Measurements from ENCODE around the gene APP.

GRCh38 chr21:26011292-26011940 lies 159.2 kb downstream of the APP start:
- no peak for TF ChIP-seq CTCF (IDR thresholded peaks at IDR 0.05; ENCODE audit: poor library complexity)
- TF ChIP-seq EZH2 (IDR thresholded peaks at IDR 0.05; ENCODE audit: borderline replicate concordance): no peak
- no peak for TF ChIP-seq EZH2phosphoT487 (IDR thresholded peaks at IDR 0.05; ENCODE audit: low read depth, severe bottlenecking, unreplicated experiment)
